Esophagus muscularis mucosa (tissue), 4 donors: ENCODE data around the gene OLA1. TPM values are rescaled to one million over a fixed set of nuclear protein-coding genes. Genes with fewer than 3 reads are reported as not detected.

Experiments
- DNase-seq: peaks from one replicate; pipeline ENCODE4 v3.0.0-alpha.2; 2017; ENCODE audit errors: extremely low spot score
- H3K27ac ChIP-seq, 4 donors: fragments of 200-600 bp; sonication (generic); replicated peaks in 1 of 4; 1 replicate in 3 of 4; 2 replicates in 1 of 4; pipeline ENCODE4 v1.5.1; 2016 to 2019; ENCODE audit warnings: mild to moderate bottlenecking in 1 of 4
- H3K27me3 ChIP-seq, 4 donors: fragments of 200-600 bp; sonication (generic); one replicate each; pipeline versions ENCODE4 v1.5.1 to v1.6.0; 2016 to 2019
- H3K36me3 ChIP-seq, 4 donors: fragments of 200-600 bp; sonication (generic); one replicate each; pipeline ENCODE4 v1.5.1; 2016 to 2019
- H3K4me1 ChIP-seq, 4 donors: fragments of 200-600 bp; sonication (generic); one replicate each; pipeline ENCODE4 v1.5.1; 2016 to 2019
- H3K4me3 ChIP-seq, 4 donors: fragments of 200-600 bp; sonication (generic); 1 replicate in 2 of 4; 2 replicates in 2 of 4; pipeline ENCODE4 v1.5.1; 2016 to 2019; ENCODE audit warnings: mild to moderate bottlenecking in 4 of 4, moderate library complexity in 1 of 4
- H3K9me3 ChIP-seq, 4 donors: fragments of 200-600 bp; sonication (generic); 1 replicate in 3 of 4; 2 replicates in 1 of 4; pipeline ENCODE4 v1.5.1; 2016 to 2019
- CTCF ChIP-seq, 3 experiments: fragments of 200-600 bp in 2 of 3; fragments of 450-650 bp in 1 of 3; sonication (generic) in 2 of 3; IDR thresholded peaks; one replicate each; pipeline ENCODE4 v1.5.1; 2017 to 2019; ENCODE audit warnings: antibody characterized with exemption in 3 of 3, mild to moderate bottlenecking in 2 of 3, moderate library complexity in 1 of 3
- EP300 ChIP-seq: sonication (generic); formaldehyde crosslinking; IDR thresholded peaks from one replicate; pipeline ENCODE4 v1.6.1; 2017; ENCODE audit warnings: antibody characterized with exemption
- POLR2A ChIP-seq: fragments of 450-650 bp; IDR thresholded peaks from one replicate; pipeline ENCODE4 v1.6.1; 2017; ENCODE audit warnings: antibody characterized with exemption, moderate library complexity, mild to moderate bottlenecking, low read depth
- POLR2AphosphoS5 ChIP-seq, 2 donors: sonication (generic); formaldehyde crosslinking; IDR thresholded peaks; one replicate each; pipeline ENCODE4 v1.6.1; 2017; ENCODE audit warnings: antibody characterized with exemption in 2 of 2
- WGBS: methylation state at CpG from one replicate; pipeline ENCODE4 v1.1.5; 2018; 5-methylcytosine and 5-hydroxymethylcytosine counted together
- intact Hi-C: fragments of 100-400 bp; cut with DNase I; formaldehyde crosslinking; loops from one replicate; pipeline ENCODE4 v1.15.1; 2023
- total RNA-seq, 4 donors: library from RNA; depleted of rRNA; stranded (reverse); fragments of >200 nt; gene quantifications; one replicate each; pipeline versions ENCODE4 v1.1.0 to v1.2.1, GENCODE V29; 2016

The OLA1 gene
- total RNA-seq, 4 donors from 2014 or later: 54.2 to 62.7 (median 60.1) TPM

- no peaks in the 10 kb centered on the region for H3K27me3 ChIP-seq
- no peak for TF ChIP-seq POLR2A
- no peak for TF ChIP-seq EP300
- no peak for TF ChIP-seq POLR2AphosphoS5 (IDR thresholded peaks at IDR 0.05)
- TF ChIP-seq CTCF (IDR thresholded peaks at IDR 0.05): no peak
- no peak for DNase-seq
- no peaks in the 10 kb centered on the region for H3K36me3 ChIP-seq
- intact Hi-C loops: no loop called here
- H3K4me3 ChIP-seq: no peak overlapping the region
- no peaks in the 10 kb centered on the region for H3K4me1 ChIP-seq
- no peak overlapping the region for H3K27ac ChIP-seq
- 100% methylated on average over 2 of the region's 2 CpGs for WGBS
- no peaks in the 10 kb centered on the region for H3K9me3 ChIP-seq
These were observed 126.7 kb downstream of the OLA1 start for GRCh38 chr2:174121612-174122011.

GRCh38 chr2:174121175-174121574, 127.2 kb downstream of the OLA1 start:
- no peaks in the 10 kb centered on the region for H3K9me3 ChIP-seq
- no peak overlapping the region for H3K27ac ChIP-seq
- no peaks in the 10 kb centered on the region for H3K36me3 ChIP-seq
- H3K4me3 ChIP-seq: no peak overlapping the region
- intact Hi-C loops: no loop called here
- TF ChIP-seq EP300 (no peak), POLR2A (no peak), POLR2AphosphoS5 (IDR thresholded peaks at IDR 0.05) (no peak), CTCF (IDR thresholded peaks at IDR 0.05) (no peak)
- H3K4me1 ChIP-seq: no peaks in the 10 kb centered on the region
- DNase-seq: no peak
- WGBS: 100% methylated on average over 2 of the region's 2 CpGs
- H3K27me3 ChIP-seq: no peaks in the 10 kb centered on the region

GRCh38 chr2:174120346-174120745, 128.0 kb downstream of the OLA1 start:
- intact Hi-C loops: no loop called here
- WGBS: 86% methylated on average over 2 of the region's 2 CpGs
- Histone ChIP-seq H3K27me3 (no peaks in the 10 kb centered on the region), H3K36me3 (no peaks in the 10 kb centered on the region), H3K9me3 (no peaks in the 10 kb centered on the region), H3K4me1 (no peaks in the 10 kb centered on the region), H3K4me3 (no peak overlapping the region), H3K27ac (no peak overlapping the region)
- DNase-seq: no peak
- no peak for TF ChIP-seq POLR2A
- TF ChIP-seq CTCF (IDR thresholded peaks at IDR 0.05): no peak
- no peak for TF ChIP-seq EP300
- TF ChIP-seq POLR2AphosphoS5 (IDR thresholded peaks at IDR 0.05): no peak

- intact Hi-C loops: no loop called here
- H3K4me1 ChIP-seq: no peaks in the 10 kb centered on the region
These were observed 130.1 kb downstream of the OLA1 start for GRCh38 chr2:174117951-174118930.

More at GRCh38 chr2:174117951-174118930, 130.1 kb downstream of the OLA1 start:
- DNase-seq: no peak
- no peak for TF ChIP-seq EP300
- no peak for TF ChIP-seq POLR2A
- no peak for TF ChIP-seq POLR2AphosphoS5 (IDR thresholded peaks at IDR 0.05)
- TF ChIP-seq CTCF (IDR thresholded peaks at IDR 0.05): no peak
- H3K27me3 ChIP-seq: no peaks in the 10 kb centered on the region
- no peaks in the 10 kb centered on the region for H3K9me3 ChIP-seq
- 69% methylated on average over 9 of the region's 9 CpGs for WGBS
- H3K27ac ChIP-seq: no peak overlapping the region
- peaks cover 0 to 5% (median 0%) of the 10 kb centered on the region in 4 donors for H3K36me3 ChIP-seq
- H3K4me3 ChIP-seq: no peak overlapping the region
